Measurements from ENCODE around the gene TGFB1I1. TPM values are rescaled to one million over a fixed set of nuclear protein-coding genes. Genes with fewer than 3 reads are reported as not detected.

The TGFB1I1 gene
- total and polyA plus RNA-seq, 2 of the 13 experiments (the other 11 are each of a cell fraction or from before 2014, with no cell fraction given): 0.80 to 2.9 TPM

DNA sequence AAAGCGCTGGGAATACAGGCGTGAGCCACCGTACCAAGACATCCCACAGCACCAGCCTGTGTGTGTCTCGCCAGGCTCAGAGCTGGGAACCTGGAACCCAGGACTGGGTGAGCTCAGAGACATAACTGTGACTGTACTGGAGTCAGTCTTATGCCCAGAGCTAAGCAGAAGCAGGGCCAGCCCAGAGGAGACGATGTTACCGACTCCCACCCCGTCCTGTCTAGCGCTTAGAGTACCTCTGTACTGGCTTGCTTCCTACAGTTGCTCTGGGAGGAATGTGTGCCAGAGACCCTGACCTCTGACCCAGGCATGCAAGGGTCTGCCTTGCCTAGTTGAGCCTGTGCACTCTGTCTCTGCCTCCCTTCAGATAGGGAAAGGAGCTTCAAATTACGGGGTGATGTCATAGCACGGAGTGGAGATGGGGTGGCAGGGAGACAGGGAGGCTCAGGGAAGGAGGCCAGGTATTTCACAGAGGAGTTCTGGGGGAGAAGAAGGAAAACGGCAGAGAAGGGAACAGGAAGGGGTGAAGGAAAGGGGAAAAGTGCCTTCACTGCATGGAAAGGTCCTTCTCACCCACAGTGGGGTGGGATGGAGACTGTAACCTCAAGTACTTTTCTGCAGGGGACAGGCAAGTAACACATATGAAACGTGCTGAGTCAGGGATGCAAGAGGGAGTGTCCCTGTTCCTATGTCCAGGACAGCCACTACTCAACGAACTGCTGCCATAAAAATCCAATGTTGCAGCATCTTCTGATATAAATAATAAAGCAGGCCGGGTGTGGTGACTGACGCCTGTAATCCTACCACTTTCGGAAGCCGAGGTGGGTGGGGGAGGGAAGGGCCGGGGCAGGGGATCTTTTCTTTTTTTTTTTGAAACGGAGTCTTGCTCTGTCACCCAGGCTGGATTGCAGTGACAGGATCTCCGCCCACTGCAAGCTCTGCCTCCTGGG lies 18.4 kb upstream of the TGFB1I1 start:
- H3K4me3 ChIP-seq (replicated peaks in 1 of 3; ENCODE audit: insufficient read depth in 1 of 3, low read depth in 2 of 3, low read length in 3 of 3): peak overlapping the region in 1 of 3 experiments; percentile 45; a peak in 2 of 6 replicates
- BruUV-seq (replicated peaks): no TSS peak
- peaks cover 34% of the 10 kb centered on the region for H4K20me1 ChIP-seq (ENCODE audit: insufficient read depth, low read length)
- intact Hi-C loops (cut with micrococcal nuclease; ENCODE audit: unreplicated experiment): no loop called here
- CTCF ChIA-PET (ENCODE audit: low intra/inter-chr PET ratio, low total read pairs): no interaction called here
- H3K9me3 ChIP-seq (ENCODE audit: low read length): no peaks in the 10 kb centered on the region
- H3K27me3 ChIP-seq (ENCODE audit: control insufficient read depth in 1 of 2, insufficient read depth in 2 of 2, low read length in 2 of 2): no peaks in the 10 kb centered on the region; a peak in 1 of 5 replicates
- H2AFZ ChIP-seq (ENCODE audit: low read length): no peak overlapping the region
- 21% methylated on average over 19 of the region's 20 CpGs for WGBS (ENCODE audit: low lambda C conversion rate)
- peak overlapping the region; percentile 50 for H3K27ac ChIP-seq (ENCODE audit: extremely low read length, insufficient read depth, low read length)
- POLR2A ChIA-PET: interaction anchor here (0.5 to 1.8 kb wide), 15 partner anchors 14 to 457 kb away, joined by 3 to 7 read pairs (median 4); partner anchors contain the start of genes FUS, KAT8, RUSF1 and TGFB1I1
- peaks cover 0 to 2% of the 10 kb centered on the region in 2 experiments; a peak in 1 of 5 replicates for H3K36me3 ChIP-seq (replicated peaks in 1 of 2; ENCODE audit: control insufficient read depth in 1 of 2, insufficient read depth in 2 of 2, low read length in 2 of 2)
- H3K4me2 ChIP-seq (ENCODE audit: low read depth, low read length): peak overlapping the region; percentile 80
- peak overlapping the region; percentile 9; the same call in 1 of the 2 replicates for H3K9ac ChIP-seq (ENCODE audit: insufficient read depth, low read depth, low read length)
- peak; percentile 67 for FAIRE-seq
- peak; percentile 75 for DNase-seq (ENCODE audit: low spot score)
- in situ Hi-C loops (cut with HindIII; ENCODE audit: extremely low pct_ligation_motif_present, low pct_unique_long_range_greater_than_20kb): loop anchor here (10.0 kb wide), 1 partner anchor 421 kb away; the partner anchor contains the start of gene ZNF267
- ATAC-seq: peak; percentile 52
- H3K79me2 ChIP-seq (ENCODE audit: insufficient read depth, low read length): peaks cover 25% of the 10 kb centered on the region
- H3K4me1 ChIP-seq (ENCODE audit: insufficient read depth, low read length): peaks cover 63% of the 10 kb centered on the region
- no peak for TF ChIP-seq HHEX (CRISPR knock-in tag; IDR thresholded peaks at IDR 0.05)
- TF ChIP-seq SALL2 (CRISPR knock-in tag; IDR thresholded peaks at IDR 0.05): no peak
- TF ChIP-seq ZFP91 (CRISPR knock-in tag; IDR thresholded peaks at IDR 0.05; ENCODE audit: borderline replicate concordance): peak; percentile 73; the same call in 1 of the 2 replicates
- no peak for TF ChIP-seq ZNF614 (CRISPR knock-in tag; IDR thresholded peaks at IDR 0.05; ENCODE audit: borderline replicate concordance)
- peak; percentile 51; the same call in 1 of the 2 replicates for TF ChIP-seq NFE2L2 (IDR thresholded peaks at IDR 0.05; ENCODE audit: low read length)
- TF ChIP-seq, protein P1, sequence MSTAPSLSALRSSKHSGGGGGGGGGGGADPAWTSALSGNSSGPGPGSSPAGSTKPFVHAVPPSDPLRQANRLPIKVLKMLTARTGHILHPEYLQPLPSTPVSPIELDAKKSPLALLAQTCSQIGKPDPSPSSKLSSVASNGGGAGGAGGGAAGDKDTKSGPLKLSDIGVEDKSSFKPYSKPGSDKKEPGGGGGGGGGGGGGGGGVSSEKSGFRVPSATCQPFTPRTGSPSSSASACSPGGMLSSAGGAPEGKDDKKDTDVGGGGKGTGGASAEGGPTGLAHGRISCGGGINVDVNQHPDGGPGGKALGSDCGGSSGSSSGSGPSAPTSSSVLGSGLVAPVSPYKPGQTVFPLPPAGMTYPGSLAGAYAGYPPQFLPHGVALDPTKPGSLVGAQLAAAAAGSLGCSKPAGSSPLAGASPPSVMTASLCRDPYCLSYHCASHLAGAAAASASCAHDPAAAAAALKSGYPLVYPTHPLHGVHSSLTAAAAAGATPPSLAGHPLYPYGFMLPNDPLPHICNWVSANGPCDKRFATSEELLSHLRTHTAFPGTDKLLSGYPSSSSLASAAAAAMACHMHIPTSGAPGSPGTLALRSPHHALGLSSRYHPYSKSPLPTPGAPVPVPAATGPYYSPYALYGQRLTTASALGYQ (CRISPR knock-in tag; IDR thresholded peaks at IDR 0.05): no peak
- no peak for TF ChIP-seq ZC3H4 (CRISPR knock-in tag; IDR thresholded peaks at IDR 0.05; ENCODE audit: borderline replicate concordance)
- TF ChIP-seq HOXA5 (CRISPR knock-in tag; IDR thresholded peaks at IDR 0.05): no peak
- TF ChIP-seq NR0B2 (CRISPR knock-in tag; IDR thresholded peaks at IDR 0.05): no peak
- no peak for TF ChIP-seq NFYC (CRISPR knock-in tag; IDR thresholded peaks at IDR 0.05)
- TF ChIP-seq ZC3H13 (CRISPR knock-in tag; IDR thresholded peaks at IDR 0.05): peak; percentile 96
- TF ChIP-seq, protein P2, sequence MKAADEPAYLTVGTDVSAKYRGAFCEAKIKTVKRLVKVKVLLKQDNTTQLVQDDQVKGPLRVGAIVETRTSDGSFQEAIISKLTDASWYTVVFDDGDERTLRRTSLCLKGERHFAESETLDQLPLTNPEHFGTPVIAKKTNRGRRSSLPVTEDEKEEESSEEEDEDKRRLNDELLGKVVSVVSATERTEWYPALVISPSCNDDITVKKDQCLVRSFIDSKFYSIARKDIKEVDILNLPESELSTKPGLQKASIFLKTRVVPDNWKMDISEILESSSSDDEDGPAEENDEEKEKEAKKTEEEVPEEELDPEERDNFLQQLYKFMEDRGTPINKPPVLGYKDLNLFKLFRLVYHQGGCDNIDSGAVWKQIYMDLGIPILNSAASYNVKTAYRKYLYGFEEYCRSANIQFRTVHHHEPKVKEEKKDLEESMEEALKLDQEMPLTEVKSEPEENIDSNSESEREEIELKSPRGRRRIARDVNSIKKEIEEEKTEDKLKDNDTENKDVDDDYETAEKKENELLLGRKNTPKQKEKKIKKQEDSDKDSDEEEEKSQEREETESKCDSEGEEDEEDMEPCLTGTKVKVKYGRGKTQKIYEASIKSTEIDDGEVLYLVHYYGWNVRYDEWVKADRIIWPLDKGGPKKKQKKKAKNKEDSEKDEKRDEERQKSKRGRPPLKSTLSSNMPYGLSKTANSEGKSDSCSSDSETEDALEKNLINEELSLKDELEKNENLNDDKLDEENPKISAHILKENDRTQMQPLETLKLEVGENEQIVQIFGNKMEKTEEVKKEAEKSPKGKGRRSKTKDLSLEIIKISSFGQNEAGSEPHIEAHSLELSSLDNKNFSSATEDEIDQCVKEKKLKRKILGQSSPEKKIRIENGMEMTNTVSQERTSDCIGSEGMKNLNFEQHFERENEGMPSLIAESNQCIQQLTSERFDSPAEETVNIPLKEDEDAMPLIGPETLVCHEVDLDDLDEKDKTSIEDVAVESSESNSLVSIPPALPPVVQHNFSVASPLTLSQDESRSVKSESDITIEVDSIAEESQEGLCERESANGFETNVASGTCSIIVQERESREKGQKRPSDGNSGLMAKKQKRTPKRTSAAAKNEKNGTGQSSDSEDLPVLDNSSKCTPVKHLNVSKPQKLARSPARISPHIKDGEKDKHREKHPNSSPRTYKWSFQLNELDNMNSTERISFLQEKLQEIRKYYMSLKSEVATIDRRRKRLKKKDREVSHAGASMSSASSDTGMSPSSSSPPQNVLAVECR (CRISPR knock-in tag; IDR thresholded peaks at IDR 0.05; ENCODE audit: borderline replicate concordance): peak; percentile 64; the same call in 1 of the 2 replicates
